H9 (cell line): ENCODE results near the gene ZNF184. TPM values are rescaled to one million over a fixed set of nuclear protein-coding genes. Genes with fewer than 3 reads are reported as not detected.

Source experiments
- DNase-seq: peaks from one replicate; pipeline ENCODE4 v3.0.0-alpha.2; 2017
- H2AFZ ChIP-seq: one replicate; pipeline ENCODE4 v1.6.1; 2013; ENCODE audit warnings: mild to moderate bottlenecking, low read length, control low read depth, moderate library complexity
- H2AK5ac ChIP-seq: 2 replicates; pipeline ENCODE4 v1.6.1; 2013; ENCODE audit warnings: low read length, control low read depth, mixed read lengths; ENCODE audit not compliant: insufficient read length
- H2BK120ac ChIP-seq: one replicate; pipeline ENCODE4 v1.6.1; 2013; ENCODE audit warnings: low read depth, mild to moderate bottlenecking, low read length, control low read depth, inconsistent platforms; ENCODE audit not compliant: poor library complexity, severe bottlenecking
- H2BK12ac ChIP-seq: 2 replicates; pipeline ENCODE4 v1.6.1; 2013; ENCODE audit warnings: low read length, control low read depth, mixed read lengths, low read depth; ENCODE audit not compliant: insufficient read length
- H2BK15ac ChIP-seq: 2 replicates; pipeline ENCODE4 v1.6.1; 2013; ENCODE audit warnings: low read depth, low read length, control low read depth
- H2BK20ac ChIP-seq: one replicate; pipeline ENCODE4 v1.6.1; 2013; ENCODE audit warnings: low read depth, mild to moderate bottlenecking, low read length, control low read depth, inconsistent platforms; ENCODE audit not compliant: poor library complexity, severe bottlenecking
- H2BK5ac ChIP-seq: 2 replicates; pipeline ENCODE4 v1.6.1; 2013; ENCODE audit warnings: low read length, control low read depth, mixed read lengths; ENCODE audit not compliant: insufficient read length
- H3K14ac ChIP-seq: 2 replicates; pipeline ENCODE4 v1.6.1; 2013; ENCODE audit warnings: low read length, control low read depth; ENCODE audit not compliant: insufficient read depth
- H3K18ac ChIP-seq: 2 replicates; pipeline ENCODE4 v1.6.1; 2013; ENCODE audit warnings: low read depth, mild to moderate bottlenecking, mixed read lengths, low read length, control low read depth; ENCODE audit not compliant: insufficient read length
- H3K23ac ChIP-seq: 2 replicates; pipeline ENCODE4 v1.6.1; 2013; ENCODE audit warnings: low read length, control low read depth, mixed read lengths, low read depth; ENCODE audit not compliant: insufficient read length
- H3K23me2 ChIP-seq: 2 replicates; pipeline ENCODE4 v1.6.1; 2013; ENCODE audit warnings: low read depth, mild to moderate bottlenecking, mixed read lengths, low read length, control low read depth; ENCODE audit not compliant: insufficient read length, poor library complexity, severe bottlenecking
- H3K27ac ChIP-seq: 2 replicates; pipeline ENCODE4 v1.5.1; 2013; ENCODE audit warnings: low read length, control low read depth, mixed read lengths, low read depth; ENCODE audit not compliant: insufficient read length
- H3K27me3 ChIP-seq: 2 replicates; pipeline ENCODE4 v1.6.1; 2013; ENCODE audit warnings: low read length, control low read depth, inconsistent platforms; ENCODE audit not compliant: insufficient read depth
- H3K4ac ChIP-seq: 2 replicates; pipeline ENCODE4 v1.6.1; 2013; ENCODE audit warnings: low read depth, mild to moderate bottlenecking, control low read depth, inconsistent platforms, low read length, moderate library complexity
- H3K4me1 ChIP-seq: 2 replicates; pipeline ENCODE4 v1.6.1; 2013; ENCODE audit warnings: low read length, control low read depth, inconsistent platforms; ENCODE audit not compliant: insufficient read depth
- H3K4me2 ChIP-seq: 2 replicates; pipeline ENCODE4 v1.6.1; 2013; ENCODE audit warnings: low read length, control low read depth, mixed read lengths; ENCODE audit not compliant: insufficient read length, insufficient read depth
- H3K56ac ChIP-seq: 2 replicates; pipeline ENCODE4 v1.6.1; 2013; ENCODE audit warnings: low read depth, mild to moderate bottlenecking, mixed read lengths, low read length, control low read depth; ENCODE audit not compliant: insufficient read length
- H3K79me1 ChIP-seq: 2 replicates; pipeline ENCODE4 v1.6.1; 2013; ENCODE audit warnings: low read depth, mild to moderate bottlenecking, moderate library complexity, low read length, control low read depth, inconsistent platforms; ENCODE audit not compliant: insufficient read depth, poor library complexity, severe bottlenecking
- H3K79me2 ChIP-seq: 2 replicates; pipeline ENCODE4 v1.6.1; 2013; ENCODE audit warnings: low read length, control low read depth, inconsistent platforms; ENCODE audit not compliant: insufficient read depth
- H3K9ac ChIP-seq: 2 replicates; pipeline ENCODE4 v1.6.1; 2013; ENCODE audit warnings: low read length, control low read depth, mixed read lengths; ENCODE audit not compliant: insufficient read length; ENCODE audit errors: extremely low read depth
- H3K9me3 ChIP-seq: one replicate; pipeline ENCODE4 v1.6.1; 2013; ENCODE audit warnings: low read depth, low read length, inconsistent platforms; ENCODE audit not compliant: control insufficient read depth
- H3T11ph ChIP-seq: one replicate; pipeline ENCODE4 v1.6.1; 2013; ENCODE audit warnings: mild to moderate bottlenecking, low read length, control low read depth, inconsistent platforms
- H4K20me1 ChIP-seq: one replicate; pipeline ENCODE4 v1.6.1; 2013; ENCODE audit not compliant: control insufficient read depth, insufficient read length, insufficient read depth
- H4K5ac ChIP-seq: 2 replicates; pipeline ENCODE4 v1.6.1; 2013; ENCODE audit warnings: low read depth, mild to moderate bottlenecking, mixed read lengths, low read length, control low read depth; ENCODE audit not compliant: insufficient read length
- H4K8ac ChIP-seq: replicated peaks from 2 replicates; pipeline ENCODE4 v1.6.1; 2013; ENCODE audit warnings: low read length, control low read depth, mixed read lengths, low read depth; ENCODE audit not compliant: insufficient read length
- H4K91ac ChIP-seq: 2 replicates; pipeline ENCODE4 v1.6.1; 2013; ENCODE audit warnings: low read depth, mild to moderate bottlenecking, moderate library complexity, mixed read lengths, low read length, control low read depth; ENCODE audit not compliant: insufficient read length
- H3K27ac Mint-ChIP-seq, 3 experiments: 2 replicates in 2 of 3; 3 replicates in 1 of 3; pipeline ENCODE4 v1.8.0; 2020 to 2021; ENCODE audit warnings: mixed read lengths in 3 of 3, mild to moderate bottlenecking in 1 of 3, moderate library complexity in 1 of 3
- H3K27me3 Mint-ChIP-seq: 2 replicates; pipeline ENCODE4 v1.8.0; 2021; ENCODE audit warnings: low read depth, mild to moderate bottlenecking, moderate library complexity, mixed read lengths
- H3K36me3 Mint-ChIP-seq, 3 experiments: 2 replicates in 2 of 3; 3 replicates in 1 of 3; pipeline ENCODE4 v1.8.0; 2020 to 2021; ENCODE audit warnings: low read depth in 3 of 3, mixed read lengths in 3 of 3; ENCODE audit not compliant: insufficient read depth in 1 of 3
- H3K4me1 Mint-ChIP-seq, 2 experiments: 2 replicates each; pipeline ENCODE4 v1.8.0; 2020; ENCODE audit warnings: mixed read lengths in 2 of 2
- H3K4me3 Mint-ChIP-seq, 2 experiments: 2 replicates in 1 of 2; 3 replicates in 1 of 2; pipeline ENCODE4 v1.8.0; 2020 to 2021; ENCODE audit warnings: mild to moderate bottlenecking in 2 of 2, mixed read lengths in 2 of 2, moderate library complexity in 1 of 2
- H3K9me3 Mint-ChIP-seq, 2 experiments: 2 replicates in 1 of 2; 3 replicates in 1 of 2; pipeline ENCODE4 v1.8.0; 2020; ENCODE audit warnings: mild to moderate bottlenecking in 2 of 2, mixed read lengths in 2 of 2, moderate library complexity in 1 of 2
- CTCF ChIP-seq: fragments of 200-600 bp; sonication (generic); conservative IDR thresholded peaks from 3 replicates; pipeline ENCODE4 v1.8.0; 2021; ENCODE audit warnings: antibody characterized with exemption, mild to moderate bottlenecking
- WGBS: extraction: QIAGEN DNeasy Blood & Tissue Kit; methylation state at CpG from one replicate; pipeline ENCODE4 v1.1.7; 2013; ENCODE audit warnings: missing lambda C conversion rate, low lambda C conversion rate, mixed read lengths; ENCODE audit not compliant: insufficient read length; ENCODE audit errors: extremely low coverage; 5-methylcytosine and 5-hydroxymethylcytosine counted together
- total RNA-seq: library from RNA; stranded (reverse); gene quantifications from 2 replicates; pipeline ENCODE4 v1.2.1, GENCODE V29; 2021

ZNF184 gene
- total RNA-seq, 1 experiment from 2014 or later: 6.3 TPM

GRCh38 chr6:27514906-27515495, 42.1 kb upstream of the ZNF184 start:
- Mint-ChIP-seq H3K27ac (no peak overlapping the region), H3K4me1 (peaks cover 16 to 17% of the 10 kb centered on the region in 2 experiments), H3K27me3 (peaks cover 26% of the 10 kb centered on the region), H3K36me3 (no peaks in the 10 kb centered on the region; a peak in 1 of 7 replicates), H3K9me3 (no peaks in the 10 kb centered on the region; a peak in 1 of 5 replicates), H3K4me3 (no peak overlapping the region)
- Histone ChIP-seq H2BK120ac (no peak overlapping the region), H3K27me3 (no peaks in the 10 kb centered on the region), H3K14ac (no peak overlapping the region), H4K91ac (no peak overlapping the region), H3K79me1 (no peaks in the 10 kb centered on the region), H2BK20ac (no peak overlapping the region), H2AFZ (no peak overlapping the region), H2BK5ac (no peak overlapping the region), H3K79me2 (no peaks in the 10 kb centered on the region), H3K4ac (no peak overlapping the region), H3T11ph (no peak overlapping the region), H4K20me1 (no peaks in the 10 kb centered on the region), H3K4me1 (no peaks in the 10 kb centered on the region), H3K23me2 (no peaks in the 10 kb centered on the region), H2BK12ac (no peak overlapping the region), H3K18ac (no peak overlapping the region), H2BK15ac (no peak overlapping the region), H3K9me3 (no peaks in the 10 kb centered on the region), H3K23ac (no peak overlapping the region), H3K9ac (no peak overlapping the region), H3K4me2 (peak overlapping the region; percentile 28), H4K5ac (no peak overlapping the region), H2AK5ac (no peak overlapping the region), H3K27ac (no peak overlapping the region), H4K8ac (no peak overlapping the region), H3K56ac (no peak overlapping the region)
- no peak for TF ChIP-seq CTCF
- no CpG with 5 or more reads among the region's 28 CpGs for WGBS
- no peak for DNase-seq
